ENCODE data around the gene GALNS.

GALNS gene

GRCh38 chr16:88855176-88855575 is 1.6 kb downstream of the GALNS start:
- DNase-seq (ENCODE audit: low spot score) (no peak), ATAC-seq (ENCODE audit: low read depth) (no peak)
- H3K27ac ChIP-seq (ENCODE audit: poor library complexity, severe bottlenecking): no peak overlapping the region
- no peak overlapping the region for H3K4me3 ChIP-seq (ENCODE audit: severe bottlenecking)
- H3K36me3 ChIP-seq (ENCODE audit: low read depth): peaks cover 17% of the 10 kb centered on the region
- no peaks in the 10 kb centered on the region for H3K9me3 ChIP-seq (ENCODE audit: severe bottlenecking)
- no peak for TF ChIP-seq CTCF (IDR thresholded peaks at IDR 0.05; ENCODE audit: poor library complexity, severe bottlenecking)
- H3K27me3 ChIP-seq (ENCODE audit: insufficient read depth, poor library complexity, severe bottlenecking): no peaks in the 10 kb centered on the region
- no peaks in the 10 kb centered on the region for H3K4me1 ChIP-seq (ENCODE audit: insufficient read depth, poor library complexity, severe bottlenecking)

- no peak for DNase-seq (ENCODE audit: low spot score)
- H3K4me3 ChIP-seq (ENCODE audit: severe bottlenecking): no peak overlapping the region
- H3K27ac ChIP-seq (ENCODE audit: poor library complexity, severe bottlenecking): no peak overlapping the region
- H3K36me3 ChIP-seq (ENCODE audit: low read depth): peaks cover 11% of the 10 kb centered on the region
- H3K9me3 ChIP-seq (ENCODE audit: severe bottlenecking): no peaks in the 10 kb centered on the region
- no peak for TF ChIP-seq CTCF (IDR thresholded peaks at IDR 0.05; ENCODE audit: poor library complexity, severe bottlenecking)
- no peak for ATAC-seq (ENCODE audit: low read depth)
- no peaks in the 10 kb centered on the region for H3K27me3 ChIP-seq (ENCODE audit: insufficient read depth, poor library complexity, severe bottlenecking)
- H3K4me1 ChIP-seq (ENCODE audit: insufficient read depth, poor library complexity, severe bottlenecking): no peaks in the 10 kb centered on the region
Measured at GRCh38 chr16:88854306-88855111, 2.2 kb downstream of the GALNS start.

GRCh38 chr16:88853325-88853941 is 3.3 kb downstream of the GALNS start:
- no peak for TF ChIP-seq CTCF (IDR thresholded peaks at IDR 0.05; ENCODE audit: poor library complexity, severe bottlenecking)
- ATAC-seq (ENCODE audit: low read depth): no peak
- no peak for DNase-seq (ENCODE audit: low spot score)
- Histone ChIP-seq H3K36me3 (ENCODE audit: low read depth) (peaks cover 7% of the 10 kb centered on the region; the same call in 1 of the 2 replicates), H3K4me3 (ENCODE audit: severe bottlenecking) (no peak overlapping the region), H3K27me3 (ENCODE audit: insufficient read depth, poor library complexity, severe bottlenecking) (no peaks in the 10 kb centered on the region), H3K9me3 (ENCODE audit: severe bottlenecking) (no peaks in the 10 kb centered on the region), H3K27ac (ENCODE audit: poor library complexity, severe bottlenecking) (no peak overlapping the region), H3K4me1 (ENCODE audit: insufficient read depth, poor library complexity, severe bottlenecking) (no peaks in the 10 kb centered on the region)

GRCh38 chr16:88851616-88852015 is 5.1 kb downstream of the GALNS start:
- no peak overlapping the region for H3K4me3 ChIP-seq (ENCODE audit: severe bottlenecking)
- no peak overlapping the region for H3K27ac ChIP-seq (ENCODE audit: poor library complexity, severe bottlenecking)
- DNase-seq (ENCODE audit: low spot score): no peak
- ATAC-seq (ENCODE audit: low read depth): no peak
- H3K27me3 ChIP-seq (ENCODE audit: insufficient read depth, poor library complexity, severe bottlenecking): no peaks in the 10 kb centered on the region
- H3K9me3 ChIP-seq (ENCODE audit: severe bottlenecking): no peaks in the 10 kb centered on the region
- no peak for TF ChIP-seq CTCF (IDR thresholded peaks at IDR 0.05; ENCODE audit: poor library complexity, severe bottlenecking)
- peaks cover 7% of the 10 kb centered on the region; the same call in 1 of the 2 replicates for H3K36me3 ChIP-seq (ENCODE audit: low read depth)
- no peaks in the 10 kb centered on the region for H3K4me1 ChIP-seq (ENCODE audit: insufficient read depth, poor library complexity, severe bottlenecking)
